H1 (cell line): ENCODE results near the gene FRY. TPM values are rescaled to one million over a fixed set of nuclear protein-coding genes. Genes with fewer than 3 reads are reported as not detected.

Experiments
- CTCF ChIA-PET: fragments of 300-600 bp; sonication (Branson Sonifier 250); formaldehyde crosslinking; loops from one replicate; lab custom pipeline; 2021; ENCODE audit not compliant: partially characterized antibody; lab: Charles Lee
- POLR2A ChIA-PET: fragments of 300-600 bp; sonication (Branson Sonifier 250); formaldehyde crosslinking; loops from one replicate; lab custom pipeline; 2021; ENCODE audit warnings: inconsistent platforms; ENCODE audit not compliant: partially characterized antibody; lab: Charles Lee
- DNase-seq, 2 experiments: peaks; one replicate each; pipeline versions ENCODE4 v3.0.0 to v3.0.0-alpha.2; 2010 to 2022; ENCODE audit warnings: low spot score in 2 of 2, low read depth in 1 of 2, mixed read lengths in 1 of 2
- FAIRE-seq: peaks from 2 replicates; lab custom pipeline; 2011; peaks lifted over from hg19 to GRCh38; lab: Jason Lieb, UNC
- H2AFZ ChIP-seq: 2 replicates; pipeline ENCODE4 v1.8.1; 2012; ENCODE audit warnings: low read length, inconsistent platforms
- H2AK5ac ChIP-seq: 2 replicates; pipeline ENCODE4 v1.6.1; 2013; ENCODE audit warnings: low read depth, low read length
- H2BK120ac ChIP-seq: replicated peaks from 2 replicates; pipeline ENCODE3; 2013; ENCODE audit warnings: low read depth, low read length, inconsistent platforms
- H2BK12ac ChIP-seq: 2 replicates; pipeline ENCODE4 v1.6.1; 2013; ENCODE audit warnings: low read depth, low read length
- H2BK15ac ChIP-seq: 2 replicates; pipeline ENCODE4 v1.6.1; 2013; ENCODE audit warnings: low read length
- H2BK20ac ChIP-seq: 2 replicates; pipeline ENCODE4 v1.6.1; 2013; ENCODE audit warnings: low read length
- H2BK5ac ChIP-seq: 2 replicates; pipeline ENCODE4 v1.6.1; 2013; ENCODE audit warnings: low read depth, low read length
- H3K14ac ChIP-seq: 2 replicates; pipeline ENCODE4 v1.6.1; 2013; ENCODE audit warnings: inconsistent platforms; ENCODE audit not compliant: insufficient read length
- H3K18ac ChIP-seq: 2 replicates; pipeline ENCODE4 v1.6.1; 2013; ENCODE audit warnings: low read length; ENCODE audit errors: extremely low read depth
- H3K23ac ChIP-seq: 2 replicates; pipeline ENCODE4 v1.6.1; 2013; ENCODE audit warnings: inconsistent platforms; ENCODE audit not compliant: insufficient read length
- H3K23me2 ChIP-seq: 2 replicates; pipeline ENCODE4 v1.6.1; 2013; ENCODE audit warnings: low read depth, low read length
- H3K27ac ChIP-seq: 2 replicates; pipeline ENCODE4 v1.6.1; 2011; ENCODE audit warnings: low read depth, low read length, inconsistent platforms
- H3K27me3 ChIP-seq, 4 experiments: replicated peaks in 1 of 4; 1 replicate in 1 of 4; 2 replicates in 3 of 4; pipeline versions ENCODE4 v1.6.1 to v1.8.1; 2011 to 2013; ENCODE audit warnings: low read length in 3 of 4, mild to moderate bottlenecking in 3 of 4, inconsistent platforms in 2 of 4, mixed read lengths in 2 of 4, moderate library complexity in 1 of 4; ENCODE audit not compliant: control insufficient read depth in 3 of 4, insufficient read depth in 3 of 4; ENCODE audit errors: extremely low read depth in 1 of 4
- H3K36me3 ChIP-seq, 4 experiments: 2 replicates each; pipeline versions ENCODE4 v1.6.1 to v1.8.1; 2011 to 2013; ENCODE audit warnings: mild to moderate bottlenecking in 4 of 4, low read length in 3 of 4, moderate library complexity in 2 of 4, control low read depth in 1 of 4, inconsistent platforms in 1 of 4; ENCODE audit not compliant: insufficient read depth in 4 of 4, control insufficient read depth in 2 of 4
- H3K4ac ChIP-seq: replicated peaks from 2 replicates; pipeline ENCODE3; 2013; ENCODE audit warnings: low read length, low read depth, mixed read lengths, inconsistent platforms; ENCODE audit not compliant: insufficient read length
- H3K4me1 ChIP-seq, 4 experiments: replicated peaks in 1 of 4; 1 replicate in 1 of 4; 2 replicates in 3 of 4; pipeline versions ENCODE4 v1.6.1 to v1.8.1; 2011 to 2013; ENCODE audit warnings: low read length in 3 of 4, inconsistent platforms in 2 of 4, mixed read lengths in 1 of 4; ENCODE audit not compliant: insufficient read depth in 4 of 4, control insufficient read depth in 3 of 4
- H3K4me2 ChIP-seq, 2 experiments: 2 replicates each; pipeline versions ENCODE4 v1.6.1 to v1.8.1; 2011 to 2013; ENCODE audit warnings: low read depth in 2 of 2, low read length in 2 of 2, control low read depth in 1 of 2, inconsistent platforms in 1 of 2, mild to moderate bottlenecking in 1 of 2; ENCODE audit not compliant: insufficient read depth in 1 of 2
- H3K4me3 ChIP-seq, 4 experiments: fragments of 200-600, 300-600 bp in 1 of 4; sonication (generic), shearing (Covaris generic), sonication (Bioruptor Twin) in 1 of 4; 2 replicates each; pipeline versions ENCODE4 v1.5.1 to v1.8.1; 2011 to 2016; ENCODE audit warnings: low read length in 4 of 4, low read depth in 3 of 4, control low read depth in 2 of 4, inconsistent platforms in 2 of 4, mild to moderate bottlenecking in 2 of 4, mixed read lengths in 1 of 4, moderate library complexity in 1 of 4; ENCODE audit not compliant: insufficient read depth in 2 of 4; ENCODE audit errors: extremely low read depth in 1 of 4
- H3K56ac ChIP-seq: replicated peaks from 2 replicates; pipeline ENCODE3; 2013; ENCODE audit warnings: low read depth, mild to moderate bottlenecking, mixed read lengths, low read length, inconsistent platforms; ENCODE audit not compliant: insufficient read length
- H3K79me1 ChIP-seq: 2 replicates; pipeline ENCODE4 v1.6.1; 2013; ENCODE audit warnings: low read depth, low read length, control low read depth
- H3K79me2 ChIP-seq, 2 experiments: 2 replicates each; pipeline versions ENCODE4 v1.6.1 to v1.8.1; 2012 to 2013; ENCODE audit warnings: low read length in 2 of 2, mild to moderate bottlenecking in 2 of 2, inconsistent platforms in 1 of 2; ENCODE audit not compliant: insufficient read depth in 2 of 2, control insufficient read depth in 1 of 2
- H3K9ac ChIP-seq, 4 experiments: replicated peaks in 1 of 4; 1 replicate in 1 of 4; 2 replicates in 3 of 4; pipeline versions ENCODE4 v1.6.1 to v1.8.1; 2011 to 2013; ENCODE audit warnings: low read depth in 3 of 4, low read length in 3 of 4, control low read depth in 2 of 4, mild to moderate bottlenecking in 2 of 4, moderate library complexity in 2 of 4, inconsistent platforms in 1 of 4; ENCODE audit errors: extremely low read depth in 1 of 4
- H3K9me3 ChIP-seq, 2 experiments: 2 replicates each; pipeline versions ENCODE4 v1.6.1 to v1.8.1; 2012 to 2013; ENCODE audit warnings: mild to moderate bottlenecking in 2 of 2, moderate library complexity in 2 of 2, control low read depth in 1 of 2, inconsistent platforms in 1 of 2, low read depth in 1 of 2, low read length in 1 of 2, mixed read lengths in 1 of 2; ENCODE audit not compliant: insufficient read depth in 2 of 2
- H4K20me1 ChIP-seq, 2 experiments: replicated peaks in 1 of 2; 2 replicates each; pipeline versions ENCODE3 to v1.8.1; 2011 to 2013; ENCODE audit warnings: inconsistent platforms in 2 of 2, low read length in 2 of 2, mild to moderate bottlenecking in 1 of 2; ENCODE audit not compliant: insufficient read depth in 2 of 2, control insufficient read depth in 1 of 2
- H4K5ac ChIP-seq: 2 replicates; pipeline ENCODE4 v1.6.1; 2013; ENCODE audit warnings: low read length, low read depth, mixed read lengths, inconsistent platforms; ENCODE audit not compliant: insufficient read length
- H4K8ac ChIP-seq: 2 replicates; pipeline ENCODE4 v1.8.0; 2013; ENCODE audit warnings: mild to moderate bottlenecking, moderate library complexity, low read length, inconsistent platforms; ENCODE audit not compliant: insufficient read depth; ENCODE audit errors: extremely low read depth
- H4K91ac ChIP-seq: replicated peaks from 2 replicates; pipeline ENCODE3; 2013; ENCODE audit warnings: low read length, mixed read lengths, inconsistent platforms; ENCODE audit not compliant: insufficient read length
- ATF3 ChIP-seq: IDR thresholded peaks from 2 replicates; pipeline ENCODE4 v1.6.1; 2011; ENCODE audit warnings: low read depth, mild to moderate bottlenecking, low read length; ENCODE audit not compliant: insufficient read depth
- CHD2 ChIP-seq: IDR thresholded peaks from 2 replicates; pipeline ENCODE4 v1.6.1; 2012; ENCODE audit warnings: low read length, improper control_type of control experiment
- CTBP2 ChIP-seq: IDR thresholded peaks from 2 replicates; pipeline ENCODE4 v1.7.0; 2011; ENCODE audit warnings: borderline replicate concordance, mild to moderate bottlenecking, moderate library complexity, mixed read lengths, low read length; ENCODE audit not compliant: insufficient read depth, insufficient read length
- KDM5A ChIP-seq: fragments of 200-600 bp; IDR thresholded peaks from 2 replicates; pipeline ENCODE4 v1.7.1; 2012; ENCODE audit warnings: mild to moderate bottlenecking, low read length, inconsistent platforms, mixed read lengths
- NRF1 ChIP-seq: IDR thresholded peaks from 2 replicates; pipeline ENCODE4 v1.6.1; 2011; ENCODE audit warnings: mild to moderate bottlenecking, low read depth, low read length, improper control_type of control experiment
- POLR2A ChIP-seq, 2 experiments: IDR thresholded peaks; 1 replicate in 1 of 2; 2 replicates in 1 of 2; pipeline ENCODE4 v1.6.1; 2011; ENCODE audit warnings: low read depth in 2 of 2, low read length in 2 of 2, mild to moderate bottlenecking in 2 of 2; ENCODE audit errors: control extremely low read depth in 1 of 2
- RAD21 ChIP-seq, 2 experiments: IDR thresholded peaks in 1 of 2; conservative IDR thresholded peaks in 1 of 2; 2 replicates each; pipeline ENCODE4 v1.6.1; 2011; ENCODE audit warnings: low read depth in 2 of 2, low read length in 2 of 2, improper control_type of control experiment in 1 of 2, inconsistent platforms in 1 of 2, mild to moderate bottlenecking in 1 of 2, moderate library complexity in 1 of 2
- RBBP5 ChIP-seq: IDR thresholded peaks from 2 replicates; pipeline ENCODE4 v1.7.1; 2012; ENCODE audit warnings: low read depth, mild to moderate bottlenecking, inconsistent platforms, low read length, moderate library complexity, borderline replicate concordance
- RFX5 ChIP-seq: IDR thresholded peaks from 2 replicates; pipeline ENCODE4 v1.6.1; 2011; ENCODE audit warnings: low read depth, low read length, improper control_type of control experiment, borderline replicate concordance
- RXRA ChIP-seq: IDR thresholded peaks from 2 replicates; pipeline ENCODE4 v1.6.1; 2011; ENCODE audit warnings: low read depth, mild to moderate bottlenecking, low read length, moderate library complexity; ENCODE audit not compliant: insufficient read depth
- SIN3A ChIP-seq, 2 experiments: IDR thresholded peaks in 1 of 2; conservative IDR thresholded peaks in 1 of 2; 2 replicates each; pipeline ENCODE4 v1.6.1; 2011 to 2012; ENCODE audit warnings: low read length in 2 of 2, improper control_type of control experiment in 1 of 2, low read depth in 1 of 2, mild to moderate bottlenecking in 1 of 2
- SIX5 ChIP-seq: IDR thresholded peaks from 2 replicates; pipeline ENCODE4 v1.6.1; 2011; ENCODE audit warnings: mild to moderate bottlenecking, low read depth, low read length
- SP4 ChIP-seq: IDR thresholded peaks from 2 replicates; pipeline ENCODE4 v1.6.1; 2012; ENCODE audit warnings: low read length, inconsistent platforms
- SUZ12 ChIP-seq: fragments of 200-600 bp; sonication (generic); IDR thresholded peaks from 2 replicates; pipeline ENCODE4 v1.6.1; 2012; ENCODE audit warnings: mild to moderate bottlenecking, inconsistent platforms, low read length, moderate library complexity, mixed read lengths
- WGBS, 2 experiments: shearing (Covaris generic) in 1 of 2; methylation state at CpG; one replicate each; pipeline versions ENCODE4 v1.1.6 to v1.1.7; 2013 to 2015; ENCODE audit warnings: low lambda C conversion rate in 2 of 2, mixed read lengths in 2 of 2, inconsistent platforms in 1 of 2, low coverage in 1 of 2, missing lambda C conversion rate in 1 of 2; ENCODE audit not compliant: insufficient replicate concordance in 2 of 2, insufficient coverage in 1 of 2, insufficient read length in 1 of 2; ENCODE audit errors: extremely low coverage in 1 of 2, missing lambda C conversion rate in 1 of 2; 5-methylcytosine and 5-hydroxymethylcytosine counted together
- polyA plus RNA-seq, 7 experiments: library from polyadenylated mRNA; depleted of rRNA in 3 of 7; stranded (reverse) in 5 of 7; unstranded in 2 of 7; fragments of >200 nt in 5 of 7; fragments of 200-250 nt in 2 of 7; gene quantifications; 1 replicate in 5 of 7; 2 replicates in 1 of 7; 4 replicates in 1 of 7; pipeline versions ENCODE4 v1.2.1 to v1.2.3, GENCODE V29; 2011 to 2013; ENCODE audit warnings: missing spikeins in 2 of 7, mixed read lengths in 2 of 7
- total RNA-seq: library from RNA; stranded (reverse); fragmentation: NEBNext Ultra II Directional; extraction: Animal tissue kit (Norgen Biotek cat#: 25700); gene quantifications from 2 replicates; pipeline ENCODE4 v1.2.1, GENCODE V29; 2021

Gene FRY
- total and polyA plus RNA-seq, 2 of the 8 experiments (the other 6 are each of a cell fraction or from before 2014, with no cell fraction given): 4.3 to 9.2 TPM

- H2AFZ ChIP-seq: no peak overlapping the region
- 73% methylated on average over 4 of the region's 4 CpGs; no CpG with 5 or more reads in 1 of the 2 experiments for WGBS, 2 experiments
- no peaks in the 10 kb centered on the region for H4K20me1 ChIP-seq
- H3K18ac ChIP-seq: no peak overlapping the region
- H3K23me2 ChIP-seq: no peaks in the 10 kb centered on the region
- H3K9ac ChIP-seq: no peak overlapping the region
- H4K5ac ChIP-seq: no peak overlapping the region
- no peak overlapping the region for H3K56ac ChIP-seq
- H2BK120ac ChIP-seq: no peak overlapping the region
- H3K4me3 ChIP-seq: no peak overlapping the region
- no peak overlapping the region for H4K8ac ChIP-seq
- no peak overlapping the region for H4K91ac ChIP-seq
- no peaks in the 10 kb centered on the region for H3K36me3 ChIP-seq
- no peak overlapping the region for H3K4me2 ChIP-seq
- FAIRE-seq (no peak), DNase-seq (no peak)
- no peak overlapping the region for H2AK5ac ChIP-seq
- H2BK20ac ChIP-seq: no peak overlapping the region
- no peaks in the 10 kb centered on the region for H3K79me2 ChIP-seq
- H2BK15ac ChIP-seq: no peak overlapping the region
- H3K27me3 ChIP-seq: no peaks in the 10 kb centered on the region
- H2BK12ac ChIP-seq: no peak overlapping the region
- H3K14ac ChIP-seq: no peak overlapping the region
- ChIA-PET POLR2A (interaction anchor here (0.7 kb wide), 1 partner anchor 10 kb away, joined by 3 read pairs; no protein-coding TSS in a partner anchor), CTCF (interaction anchor here (0.6 kb wide), 1 partner anchor 17 kb away, joined by 3 read pairs; no protein-coding TSS in a partner anchor)
- H3K4ac ChIP-seq: no peak overlapping the region
- peaks cover 0 to 7% (median 1%) of the 10 kb centered on the region in 4 experiments; a peak in 3 of 7 replicates for H3K4me1 ChIP-seq
- H3K27ac ChIP-seq: no peak overlapping the region
- H3K79me1 ChIP-seq: no peaks in the 10 kb centered on the region
- H3K23ac ChIP-seq: no peak overlapping the region
- no peaks in the 10 kb centered on the region for H3K9me3 ChIP-seq
- H2BK5ac ChIP-seq: no peak overlapping the region
- TF ChIP-seq SUZ12 (no peak), RBBP5 (no peak), POLR2A (IDR thresholded peaks at IDR 0.05; ENCODE audit: control extremely low read depth in 1 of 2, low read depth in 2 of 2, low read length in 2 of 2) (no peak), SIX5 (no peak), CTBP2 (no peak), SP4 (no peak), KDM5A (no peak), RFX5 (no peak), CHD2 (no peak), SIN3A (conservative IDR thresholded peaks at IDR 0.05 in 1 of 2, IDR thresholded peaks at IDR 0.05 in 1 of 2; ENCODE audit: low read depth in 1 of 2, low read length in 2 of 2) (no peak), RAD21 (IDR thresholded peaks at IDR 0.05 in 1 of 2, conservative IDR thresholded peaks at IDR 0.05 in 1 of 2; ENCODE audit: low read depth in 2 of 2, low read length in 2 of 2) (no peak), RXRA (no peak), ATF3 (no peak), NRF1 (no peak)
These were observed 19.6 kb downstream of the FRY start for GRCh38 chr13:32051156-32051555.
